DND-41 (cell line): ENCODE measurements around the gene GLTP.

Experiments used
- CTCF ChIP-seq: IDR thresholded peaks from 2 replicates; pipeline ENCODE4 v1.5.1; 2012; ENCODE audit warnings: borderline replicate concordance, low read length, moderate library complexity, mild to moderate bottlenecking; ENCODE audit not compliant: poor library complexity, severe bottlenecking; ENCODE audit errors: extremely low read depth
- EZH2 ChIP-seq: IDR thresholded peaks from 3 replicates; pipeline ENCODE4 v1.6.1; 2012; ENCODE audit warnings: borderline replicate concordance, low read depth, mild to moderate bottlenecking, moderate library complexity, low read length, inconsistent platforms; ENCODE audit not compliant: severe bottlenecking

GRCh38 chr12:109831365-109831764 is 49.0 kb downstream of the GLTP start:
- no peak for TF ChIP-seq CTCF
- no peak for TF ChIP-seq EZH2
